IMR-90 (cell line): Measurements from ENCODE around the gene TSPEAR.

Experiments used
- BHLHE40 ChIP-seq: fragments of 150-350 bp; IDR thresholded peaks from 2 replicates; pipeline ENCODE4 v1.6.1; 2016; ENCODE audit warnings: mild to moderate bottlenecking, low read depth, low read length
- POLR2A ChIP-seq: IDR thresholded peaks from 2 replicates; pipeline ENCODE4 v1.6.1; 2012; ENCODE audit warnings: mild to moderate bottlenecking, low read depth, low read length
- RAD21 ChIP-seq: IDR thresholded peaks from 2 replicates; pipeline ENCODE4 v1.6.1; 2012; ENCODE audit warnings: low read length, improper control_type of control experiment
- SMC3 ChIP-seq: fragments of 150-350 bp; IDR thresholded peaks from 2 replicates; pipeline ENCODE4 v1.6.1; 2016; ENCODE audit warnings: low read depth, mild to moderate bottlenecking, antibody characterized with exemption, low read length, moderate library complexity
- TF ChIP-seq, protein P1 (sequence below): conservative IDR thresholded peaks from 2 replicates; pipeline ENCODE4 v1.5.1; 2012; ENCODE audit warnings: mild to moderate bottlenecking, low read depth, low read length, improper control_type of control experiment

DNA sequence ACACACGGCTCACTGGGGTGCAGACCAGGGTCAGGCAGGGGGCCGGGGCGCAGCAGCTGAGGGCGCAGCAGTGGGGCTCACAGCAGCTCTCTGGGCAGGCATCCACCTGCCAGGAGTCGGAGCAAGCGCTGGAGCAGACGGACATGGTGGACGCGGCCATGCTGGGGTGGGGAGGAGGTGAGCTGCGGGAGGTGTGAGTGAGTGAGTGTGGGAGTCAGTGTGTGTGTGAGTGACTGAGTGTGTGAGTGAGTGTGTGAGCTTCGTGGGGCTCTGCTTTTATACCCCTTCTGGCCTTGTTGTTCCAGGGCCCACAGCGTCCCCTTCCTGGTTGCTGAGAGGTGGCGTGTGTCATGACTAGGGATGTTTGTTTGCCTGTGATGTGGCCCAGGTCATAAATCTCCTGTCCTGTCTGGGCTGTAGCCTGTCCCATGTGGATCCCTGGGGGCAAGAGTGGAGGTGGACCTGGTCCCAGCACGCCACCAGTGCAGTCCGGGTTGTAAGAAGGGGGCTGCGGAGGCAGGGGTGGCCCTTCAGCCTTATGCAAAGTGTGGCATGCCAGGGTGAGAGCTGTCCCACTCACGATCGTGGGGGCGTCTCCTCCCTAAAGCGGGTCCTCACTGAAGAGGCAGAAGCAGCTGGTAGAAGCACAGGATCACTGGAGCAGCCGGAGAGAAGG lies 171.2 kb downstream of the TSPEAR start, which contains the start of gene KRTAP10-1:
- TF ChIP-seq, protein P1, sequence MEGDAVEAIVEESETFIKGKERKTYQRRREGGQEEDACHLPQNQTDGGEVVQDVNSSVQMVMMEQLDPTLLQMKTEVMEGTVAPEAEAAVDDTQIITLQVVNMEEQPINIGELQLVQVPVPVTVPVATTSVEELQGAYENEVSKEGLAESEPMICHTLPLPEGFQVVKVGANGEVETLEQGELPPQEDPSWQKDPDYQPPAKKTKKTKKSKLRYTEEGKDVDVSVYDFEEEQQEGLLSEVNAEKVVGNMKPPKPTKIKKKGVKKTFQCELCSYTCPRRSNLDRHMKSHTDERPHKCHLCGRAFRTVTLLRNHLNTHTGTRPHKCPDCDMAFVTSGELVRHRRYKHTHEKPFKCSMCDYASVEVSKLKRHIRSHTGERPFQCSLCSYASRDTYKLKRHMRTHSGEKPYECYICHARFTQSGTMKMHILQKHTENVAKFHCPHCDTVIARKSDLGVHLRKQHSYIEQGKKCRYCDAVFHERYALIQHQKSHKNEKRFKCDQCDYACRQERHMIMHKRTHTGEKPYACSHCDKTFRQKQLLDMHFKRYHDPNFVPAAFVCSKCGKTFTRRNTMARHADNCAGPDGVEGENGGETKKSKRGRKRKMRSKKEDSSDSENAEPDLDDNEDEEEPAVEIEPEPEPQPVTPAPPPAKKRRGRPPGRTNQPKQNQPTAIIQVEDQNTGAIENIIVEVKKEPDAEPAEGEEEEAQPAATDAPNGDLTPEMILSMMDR: no peak
- TF ChIP-seq POLR2A: no peak
- TF ChIP-seq BHLHE40: no peak
- TF ChIP-seq RAD21: no peak
- TF ChIP-seq SMC3: no peak
